ENCODE data around the gene NLRC4.
"Not testable (repeated sequence)": the region's sequence is repeated elsewhere in the genome, so short reads cannot be mapped to it uniquely, and the experiment has no call there.

Gene NLRC4

DNA sequence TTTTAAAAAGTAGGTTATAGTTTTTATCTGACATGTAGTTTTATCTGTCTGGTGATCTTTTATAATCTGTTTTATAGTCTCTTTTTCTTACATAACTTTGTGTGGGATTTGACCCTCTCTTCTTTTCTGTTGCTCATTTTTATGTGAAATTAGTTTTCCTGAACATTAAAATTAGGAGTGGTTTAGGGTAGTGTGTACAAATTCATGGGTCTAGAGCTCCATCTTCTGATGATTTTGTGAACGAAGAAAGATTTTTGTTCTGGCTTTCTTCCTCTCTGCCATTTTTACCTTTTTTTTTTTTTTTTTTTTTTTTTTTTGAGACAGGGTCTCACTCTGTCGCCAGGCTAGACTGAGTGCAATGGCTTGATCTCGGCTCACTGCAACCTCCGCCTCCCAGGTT lies 52.4 kb downstream of the NLRC4 start:
- H3K36me3 ChIP-seq (ENCODE audit: control insufficient read depth, low read length): peaks cover 14% of the 10 kb centered on the region
- 0 out of 2 replicates have a peak, but pooled peaks cover 8% of the 10 kb centered on the region for H3F3A ChIP-seq (ENCODE audit: control insufficient read depth, insufficient read depth)
- no peaks in the 10 kb centered on the region for H3K27me3 ChIP-seq (ENCODE audit: control insufficient read depth, low read length)
- H3K79me2 ChIP-seq (ENCODE audit: control insufficient read depth, low read length): no peaks in the 10 kb centered on the region
- H3K4me2 ChIP-seq (ENCODE audit: low read length): no peak overlapping the region
- no peak overlapping the region for H3K27ac ChIP-seq (ENCODE audit: low read depth, low read length)
- H3K9me2 ChIP-seq (replicated peaks; ENCODE audit: control insufficient read depth, low read length): no peaks in the 10 kb centered on the region
- TF ChIP-seq CTCF (IDR thresholded peaks at IDR 0.05; ENCODE audit: low read depth, low read length, poor library complexity, severe bottlenecking) (no peak), EZH2phosphoT487 (IDR thresholded peaks at IDR 0.05; ENCODE audit: borderline replicate concordance, low read length) (no peak)
- no peak overlapping the region for H3K4me3 ChIP-seq (ENCODE audit: low read length)
- no peaks in the 10 kb centered on the region for H3K4me1 ChIP-seq (ENCODE audit: control insufficient read depth, low read length)
- no peaks in the 10 kb centered on the region for H3K9me3 ChIP-seq (ENCODE audit: control insufficient read depth, insufficient read depth, low read length)
- no peaks in the 10 kb centered on the region for H4K20me1 ChIP-seq (ENCODE audit: control insufficient read depth, insufficient read depth, low read depth, low read length)

GRCh38 chr2:32210767-32211408 lies 53.8 kb downstream of the NLRC4 start:
- no peaks in the 10 kb centered on the region for H3K4me1 ChIP-seq (ENCODE audit: control insufficient read depth, low read length)
- no peaks in the 10 kb centered on the region for H3K27me3 ChIP-seq (ENCODE audit: control insufficient read depth, low read length)
- H3F3A ChIP-seq (ENCODE audit: control insufficient read depth, insufficient read depth): 0 out of 2 replicates have a peak, but pooled peaks cover 8% of the 10 kb centered on the region
- no peak overlapping the region for H3K4me2 ChIP-seq (ENCODE audit: low read length)
- no peak overlapping the region for H3K4me3 ChIP-seq (ENCODE audit: low read length)
- no peaks in the 10 kb centered on the region for H3K9me3 ChIP-seq (ENCODE audit: control insufficient read depth, insufficient read depth, low read length)
- no peak overlapping the region for H3K27ac ChIP-seq (ENCODE audit: low read depth, low read length)
- H3K79me2 ChIP-seq (ENCODE audit: control insufficient read depth, low read length): no peaks in the 10 kb centered on the region
- TF ChIP-seq EZH2phosphoT487 (IDR thresholded peaks at IDR 0.05; ENCODE audit: borderline replicate concordance, low read length) (no peak), CTCF (IDR thresholded peaks at IDR 0.05; ENCODE audit: low read depth, low read length, poor library complexity, severe bottlenecking) (no peak)
- H4K20me1 ChIP-seq (ENCODE audit: control insufficient read depth, insufficient read depth, low read depth, low read length): no peaks in the 10 kb centered on the region
- no peaks in the 10 kb centered on the region for H3K9me2 ChIP-seq (replicated peaks; ENCODE audit: control insufficient read depth, low read length)
- H3K36me3 ChIP-seq (ENCODE audit: control insufficient read depth, low read length): peaks cover 11% of the 10 kb centered on the region

DNA sequence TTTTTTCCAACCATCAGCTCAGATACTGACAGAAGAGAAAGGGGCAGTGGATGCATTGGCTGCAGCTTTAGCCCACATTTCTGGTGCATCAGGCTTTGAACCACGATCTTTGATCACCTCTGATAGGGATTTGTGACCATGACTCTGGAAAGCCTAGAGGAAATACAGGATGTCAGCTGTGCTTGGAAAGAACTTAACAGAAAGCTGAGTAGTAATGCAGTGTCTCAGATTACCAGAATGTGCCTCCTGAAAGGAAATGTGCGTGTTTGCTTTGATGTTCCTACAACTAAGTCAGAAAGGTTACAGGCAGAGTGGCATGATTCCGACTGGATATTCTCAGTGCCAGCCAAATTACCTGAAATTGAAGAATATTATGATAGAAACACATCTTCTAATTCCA lies 61.3 kb downstream of the NLRC4 start:
- H3K4me2 ChIP-seq (ENCODE audit: low read length); H3K4me3 ChIP-seq (ENCODE audit: low read length); H3K27me3 ChIP-seq (ENCODE audit: control insufficient read depth, low read length); H4K20me1 ChIP-seq (ENCODE audit: control insufficient read depth, insufficient read depth, low read depth, low read length); H3K9me3 ChIP-seq (ENCODE audit: control insufficient read depth, insufficient read depth, low read length); H3K79me2 ChIP-seq (ENCODE audit: control insufficient read depth, low read length); H3F3A ChIP-seq (ENCODE audit: control insufficient read depth, insufficient read depth); H3K9me2 ChIP-seq (replicated peaks; ENCODE audit: control insufficient read depth, low read length); H3K4me1 ChIP-seq (ENCODE audit: control insufficient read depth, low read length); H3K27ac ChIP-seq (ENCODE audit: low read depth, low read length): not testable (repeated sequence)
- peaks cover 24% of the 10 kb centered on the region for H3K36me3 ChIP-seq (ENCODE audit: control insufficient read depth, low read length)

DNA sequence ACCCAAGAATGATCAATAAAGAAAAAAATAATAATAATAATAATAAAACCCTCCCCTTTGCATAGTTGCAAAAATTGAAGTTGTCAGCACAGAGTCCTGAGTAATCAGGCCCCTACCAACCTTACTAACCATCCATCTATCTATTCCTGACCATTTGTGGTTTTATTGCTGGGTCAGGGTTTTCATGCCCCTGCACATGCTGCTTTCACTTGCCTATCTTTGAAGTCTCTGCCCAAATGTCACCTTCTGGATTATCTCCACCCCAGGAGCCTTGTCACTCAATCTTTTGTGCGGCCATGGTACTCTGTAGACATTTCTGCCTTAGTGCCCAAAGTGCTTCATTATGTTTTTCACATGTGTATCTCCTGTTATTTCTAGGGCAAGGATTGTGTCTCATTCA lies 63.9 kb downstream of the NLRC4 start:
- H3K9me2 ChIP-seq (replicated peaks; ENCODE audit: control insufficient read depth, low read length): no peaks in the 10 kb centered on the region
- H3K27ac ChIP-seq (ENCODE audit: low read depth, low read length): no peak overlapping the region
- no peaks in the 10 kb centered on the region for H4K20me1 ChIP-seq (ENCODE audit: control insufficient read depth, insufficient read depth, low read depth, low read length)
- H3K9me3 ChIP-seq (ENCODE audit: control insufficient read depth, insufficient read depth, low read length): no peaks in the 10 kb centered on the region
- H3K4me3 ChIP-seq (ENCODE audit: low read length): no peak overlapping the region
- H3K27me3 ChIP-seq (ENCODE audit: control insufficient read depth, low read length): no peaks in the 10 kb centered on the region
- H3K79me2 ChIP-seq (ENCODE audit: control insufficient read depth, low read length): no peaks in the 10 kb centered on the region
- no peaks in the 10 kb centered on the region; the same call in 1 of the 2 replicates for H3F3A ChIP-seq (ENCODE audit: control insufficient read depth, insufficient read depth)
- no peak overlapping the region for H3K4me2 ChIP-seq (ENCODE audit: low read length)
- TF ChIP-seq EZH2phosphoT487 (IDR thresholded peaks at IDR 0.05; ENCODE audit: borderline replicate concordance, low read length) (no peak), CTCF (IDR thresholded peaks at IDR 0.05; ENCODE audit: low read depth, low read length, poor library complexity, severe bottlenecking) (no peak)
- peaks cover 36% of the 10 kb centered on the region for H3K36me3 ChIP-seq (ENCODE audit: control insufficient read depth, low read length)
- H3K4me1 ChIP-seq (ENCODE audit: control insufficient read depth, low read length): no peaks in the 10 kb centered on the region

Measured in DOHH2 (cell line).